PC-3 (cell line): ENCODE data around the gene MTHFR. TPM values are rescaled to one million over a fixed set of nuclear protein-coding genes. Genes with fewer than 3 reads are reported as not detected.

Source experiments
- ATAC-seq: fragments of 200-7000 bp; cut with Tn5 transposase; 2 replicates; pipeline ENCODE4 v1.9.1; 2020; ENCODE audit warnings: mild to moderate bottlenecking, moderate library complexity
- BruUV-seq: library from RNA; stranded (reverse); fragments of 400-500 nt; replicated peaks from 2 replicates; lab custom pipeline; 2021; lab: Mats Ljungman, UMichigan
- CTCF ChIA-PET: fragments of 300-600 bp; sonication (Branson Sonifier 250); formaldehyde crosslinking; loops from one replicate; lab custom pipeline; 2022; ENCODE audit warnings: antibody characterized with exemption; lab: Charles Lee
- POLR2A ChIA-PET: fragments of 300-600 bp; sonication (Branson Sonifier 250); formaldehyde crosslinking; loops from one replicate; lab custom pipeline; 2022; ENCODE audit warnings: antibody characterized with exemption; ENCODE audit not compliant: unreplicated experiment; lab: Charles Lee
- DNase-seq: peaks from one replicate; pipeline ENCODE4 v3.0.0-alpha.2; 2015
- H2AFZ ChIP-seq: fragments of 300-600 bp; sonication (generic); 2 replicates; pipeline ENCODE4 v1.6.0; 2016; ENCODE audit warnings: antibody characterized with exemption, low read length
- H3F3A ChIP-seq: fragments of 300-600 bp; sonication (generic); one replicate; pipeline ENCODE4 v1.6.0; 2017; ENCODE audit warnings: antibody characterized with exemption, low read length, control low read depth, mild to moderate bottlenecking; ENCODE audit not compliant: unreplicated experiment
- H3K27ac ChIP-seq: fragments of 300-600 bp; sonication (generic); 2 replicates; pipeline ENCODE4 v1.5.1; 2016; ENCODE audit warnings: mild to moderate bottlenecking, low read length
- H3K27me3 ChIP-seq: fragments of 300-600 bp; sonication (generic); 2 replicates; pipeline ENCODE4 v1.6.1; 2016; ENCODE audit warnings: low read length, mixed read lengths
- H3K36me3 ChIP-seq: fragments of 300-600 bp; sonication (generic); 2 replicates; pipeline ENCODE4 v1.6.1; 2016; ENCODE audit warnings: low read depth, mixed run types, low read length, mixed read lengths
- H3K4me1 ChIP-seq: fragments of 300-600 bp; sonication (generic); 2 replicates; pipeline ENCODE4 v1.5.1; 2016; ENCODE audit warnings: low read length; ENCODE audit not compliant: insufficient read depth
- H3K4me2 ChIP-seq: fragments of 300-600 bp; sonication (generic); 2 replicates; pipeline ENCODE4 v1.6.0; 2016; ENCODE audit warnings: low read length
- H3K4me3 ChIP-seq: fragments of 300-600 bp; sonication (generic); 2 replicates; pipeline ENCODE4 v1.5.1; 2016; ENCODE audit warnings: mild to moderate bottlenecking, low read length, mixed read lengths
- H3K79me2 ChIP-seq: fragments of 300-600 bp; sonication (generic); 2 replicates; pipeline ENCODE4 v1.6.1; 2017; ENCODE audit warnings: low read length, mixed read lengths
- H3K9ac ChIP-seq: fragments of 300-600 bp; sonication (generic); 2 replicates; pipeline ENCODE4 v1.6.0; 2016; ENCODE audit warnings: mild to moderate bottlenecking, low read length
- H3K9me2 ChIP-seq: fragments of 300-600 bp; sonication (generic); replicated peaks from 2 replicates; pipeline ENCODE4 v1.6.1; 2016; ENCODE audit warnings: mixed run types, low read length, mixed read lengths
- H3K9me3 ChIP-seq: fragments of 300-600 bp; sonication (generic); 2 replicates; pipeline ENCODE4 v1.6.1; 2016; ENCODE audit warnings: low read length, mixed read lengths
- H4K20me1 ChIP-seq: fragments of 300-600 bp; sonication (generic); 2 replicates; pipeline ENCODE4 v1.6.1; 2016; ENCODE audit warnings: low read length, mixed read lengths
- EZH2 ChIP-seq: fragments of 300-600 bp; sonication (generic); IDR thresholded peaks from one replicate; pipeline ENCODE4 v1.6.1; 2017; ENCODE audit warnings: antibody characterized with exemption, mild to moderate bottlenecking, low read length; ENCODE audit not compliant: unreplicated experiment
- EZH2phosphoT487 ChIP-seq: fragments of 300-600 bp; sonication (generic); IDR thresholded peaks from 2 replicates; pipeline ENCODE4 v1.6.1; 2018; ENCODE audit warnings: mild to moderate bottlenecking, antibody characterized with exemption, low read length, borderline replicate concordance
- intact Hi-C: fragments of 100-400 bp; cut with micrococcal nuclease; formaldehyde crosslinking; loops from 2 replicates; pipeline ENCODE4 v1.9.0; 2023
- total RNA-seq: library from RNA; depleted of rRNA; stranded (reverse); fragments of >200 nt; gene quantifications from 2 replicates; pipeline ENCODE4 v1.2.3, GENCODE V29; 2014
- TF ChIP-seq, protein P1 (sequence below): fragments of 300-600 bp; sonication (generic); conservative IDR thresholded peaks from 2 replicates; pipeline ENCODE4 v1.5.1; 2017; ENCODE audit warnings: antibody characterized with exemption, low read depth, mild to moderate bottlenecking, low read length

MTHFR gene
- total RNA-seq, 1 experiment from 2014 or later, result 13.2 TPM

GRCh38 chr1:11848373-11848700 is 42.6 kb upstream of the MTHFR start:
- DNase-seq (no peak), ATAC-seq (no peak)
- Histone ChIP-seq H3K4me1 (no peaks in the 10 kb centered on the region), H3K9me2 (no peaks in the 10 kb centered on the region), H4K20me1 (no peaks in the 10 kb centered on the region), H3K9ac (no peak overlapping the region), H3K9me3 (no peaks in the 10 kb centered on the region), H3K4me2 (no peak overlapping the region), H3K27ac (no peak overlapping the region), H3F3A (no peaks in the 10 kb centered on the region), H3K79me2 (no peaks in the 10 kb centered on the region), H3K4me3 (no peak overlapping the region), H2AFZ (no peak overlapping the region), H3K27me3 (no peaks in the 10 kb centered on the region), H3K36me3 (0 out of 2 replicates have a peak, but pooled peaks cover 3% of the 10 kb centered on the region)
- ChIA-PET POLR2A (interaction anchor here (0.5 kb wide), 1 partner anchor 196 kb away, joined by 5 read pairs; no protein-coding TSS in a partner anchor), CTCF (no interaction called here)
- TF ChIP-seq EZH2 (no peak), EZH2phosphoT487 (no peak)
- TF ChIP-seq, protein P1, sequence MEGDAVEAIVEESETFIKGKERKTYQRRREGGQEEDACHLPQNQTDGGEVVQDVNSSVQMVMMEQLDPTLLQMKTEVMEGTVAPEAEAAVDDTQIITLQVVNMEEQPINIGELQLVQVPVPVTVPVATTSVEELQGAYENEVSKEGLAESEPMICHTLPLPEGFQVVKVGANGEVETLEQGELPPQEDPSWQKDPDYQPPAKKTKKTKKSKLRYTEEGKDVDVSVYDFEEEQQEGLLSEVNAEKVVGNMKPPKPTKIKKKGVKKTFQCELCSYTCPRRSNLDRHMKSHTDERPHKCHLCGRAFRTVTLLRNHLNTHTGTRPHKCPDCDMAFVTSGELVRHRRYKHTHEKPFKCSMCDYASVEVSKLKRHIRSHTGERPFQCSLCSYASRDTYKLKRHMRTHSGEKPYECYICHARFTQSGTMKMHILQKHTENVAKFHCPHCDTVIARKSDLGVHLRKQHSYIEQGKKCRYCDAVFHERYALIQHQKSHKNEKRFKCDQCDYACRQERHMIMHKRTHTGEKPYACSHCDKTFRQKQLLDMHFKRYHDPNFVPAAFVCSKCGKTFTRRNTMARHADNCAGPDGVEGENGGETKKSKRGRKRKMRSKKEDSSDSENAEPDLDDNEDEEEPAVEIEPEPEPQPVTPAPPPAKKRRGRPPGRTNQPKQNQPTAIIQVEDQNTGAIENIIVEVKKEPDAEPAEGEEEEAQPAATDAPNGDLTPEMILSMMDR, result no peak
- no TSS peak for BruUV-seq
- intact Hi-C loops, result no loop called here

- no peak within 1 kb of the TSS for H3K4me3 ChIP-seq
- CTCF ChIA-PET, result no interaction called here
- no peaks in the 10 kb centered on the region for H3K4me1 ChIP-seq
- no TSS peak for BruUV-seq
- TF ChIP-seq, protein P1, result no peak
- no peak for TF ChIP-seq EZH2
- DNase-seq, result no peak
- no peak within 1 kb of the TSS for H3K4me2 ChIP-seq
- H3K27ac ChIP-seq, result no peak within 1 kb of the TSS
- H3K79me2 ChIP-seq, result no peaks in the 10 kb centered on the region
- no peak for ATAC-seq
- no peaks in the 10 kb centered on the region for H3K9me2 ChIP-seq
- H3F3A ChIP-seq, result no peaks in the 10 kb centered on the region
- no peak within 1 kb of the TSS for H2AFZ ChIP-seq
- H3K36me3 ChIP-seq, result 0 out of 2 replicates have a peak, but pooled peaks cover 3% of the 10 kb centered on the region
- H4K20me1 ChIP-seq, result no peaks in the 10 kb centered on the region
- POLR2A ChIA-PET, result interaction anchor here (0.5 kb wide), 1 partner anchor 197 kb away, joined by 5 read pairs; no protein-coding TSS in a partner anchor
- H3K9ac ChIP-seq, result no peak within 1 kb of the TSS
- H3K27me3 ChIP-seq, result no peaks in the 10 kb centered on the region
- intact Hi-C loops, result no loop called here
- H3K9me3 ChIP-seq, result no peaks in the 10 kb centered on the region
Measured at GRCh38 chr1:11847667-11848372, 42.1 kb upstream of the MTHFR start, which contains the start of gene NPPA. Gene NPPA (minus strand): TSS chr1:11847783. CDS start chr1:11847684, 99 bp downstream.

- ATAC-seq, result no peak
- BruUV-seq, result no TSS peak
- H3K4me1 ChIP-seq, result no peaks in the 10 kb centered on the region
Measured at GRCh38 chr1:11845641-11846335, 40.0 kb upstream of the MTHFR start.

More at GRCh38 chr1:11845641-11846335, 40.0 kb upstream of the MTHFR start:
- CTCF ChIA-PET, result no interaction called here
- Histone ChIP-seq H3K4me2 (no peak overlapping the region), H3K27ac (no peak overlapping the region), H3K9me3 (no peaks in the 10 kb centered on the region), H3K36me3 (peaks cover 3% of the 10 kb centered on the region; the same call in 1 of the 2 replicates), H3K27me3 (no peaks in the 10 kb centered on the region), H3K9ac (no peak overlapping the region), H3K9me2 (no peaks in the 10 kb centered on the region), H4K20me1 (no peaks in the 10 kb centered on the region), H3K79me2 (no peaks in the 10 kb centered on the region), H2AFZ (no peak overlapping the region), H3K4me3 (no peak overlapping the region), H3F3A (no peaks in the 10 kb centered on the region)
- TF ChIP-seq, protein P1, result no peak
- no peak for TF ChIP-seq EZH2
- TF ChIP-seq EZH2phosphoT487, result no peak
- POLR2A ChIA-PET, result no interaction called here
- peak; percentile 57 for DNase-seq
- intact Hi-C loops, result no loop called here
